ENCODE measurements around the gene ZYX.

The ZYX gene

GRCh38 chr7:143362131-143363015, 18.8 kb upstream of the ZYX start, which contains the start of gene FAM131B:
FAM131B (minus strand) TSS chr7:143362713; CDS start chr7:143362603, 110 bp downstream.
- DNase-seq = no peak

GRCh38 chr7:143363016-143363937, 17.9 kb upstream of the ZYX start:
- DNase-seq = no peak

DNA sequence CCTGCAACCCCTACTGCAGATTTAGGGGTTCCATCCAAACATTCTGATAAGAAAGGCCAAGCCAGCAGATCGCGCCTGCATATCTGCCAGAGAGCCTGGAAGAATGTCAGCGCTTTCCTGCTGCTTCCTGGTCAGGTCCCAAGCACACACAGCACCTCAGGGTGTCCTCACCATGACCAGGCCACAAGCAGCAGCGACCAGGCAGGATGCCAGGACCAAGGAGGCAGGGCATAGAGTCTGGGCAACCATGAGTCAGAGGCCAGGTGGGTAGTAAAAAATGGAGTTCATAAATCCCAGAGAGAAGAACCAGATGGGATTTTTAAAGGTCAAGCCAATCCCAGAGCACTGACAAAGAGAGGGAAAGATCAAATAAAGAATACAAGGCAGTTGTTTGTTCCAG, 13.2 kb upstream of the ZYX start:
- no peak for DNase-seq

GRCh38 chr7:143368387-143368786, 12.8 kb upstream of the ZYX start:
- no peak for DNase-seq

GRCh38 chr7:143369678-143370651, 11.2 kb upstream of the ZYX start:
- DNase-seq = no peak

DNA sequence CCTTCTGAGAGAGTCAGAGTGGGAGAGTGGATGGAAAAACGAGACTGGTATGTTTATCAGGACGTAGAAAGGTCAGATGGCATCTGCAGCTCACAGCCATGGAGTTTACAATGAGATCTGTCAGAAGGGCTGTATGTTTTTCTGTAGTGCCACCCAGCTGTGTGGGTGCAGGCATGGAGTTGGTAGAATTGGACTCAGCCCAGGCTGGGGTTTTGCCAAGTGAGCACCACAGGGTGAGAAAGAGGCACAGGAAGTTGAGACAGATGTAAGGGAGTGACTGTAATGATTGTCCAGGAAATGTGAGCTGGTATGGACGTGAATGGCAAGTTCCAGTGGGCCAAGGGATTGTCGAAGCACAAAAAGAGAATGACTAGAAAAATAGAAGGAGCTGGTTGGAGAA, 9.1 kb upstream of the ZYX start:
- DNase-seq = peak; percentile 79

DNA sequence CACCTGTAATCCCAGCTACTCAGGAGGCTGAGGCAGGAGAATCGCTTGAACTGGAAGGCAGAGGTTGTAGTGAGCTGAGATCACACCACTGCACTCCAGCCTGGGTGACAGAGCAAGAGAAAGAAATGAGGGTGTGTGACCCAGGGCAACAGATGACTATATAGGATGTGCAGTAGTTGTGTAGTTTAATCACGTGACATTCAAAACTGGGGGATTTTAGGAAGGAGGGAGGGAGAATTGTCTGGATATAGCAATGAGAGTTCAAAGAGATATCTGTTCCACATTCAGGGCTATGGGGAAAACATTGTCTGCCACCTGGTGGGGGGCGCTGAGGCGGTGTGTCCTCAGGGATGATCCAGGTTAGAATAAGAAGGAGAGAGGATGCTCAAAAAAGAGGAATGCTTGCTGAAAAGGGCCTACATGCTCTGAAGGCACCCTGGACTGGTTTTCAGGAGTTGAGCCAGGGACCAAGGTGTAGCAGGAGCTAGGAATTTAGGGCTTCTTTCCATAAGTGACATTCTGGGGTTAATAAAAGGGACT, 7.8 kb upstream of the ZYX start:
- DNase-seq = no peak

- peak; percentile 43 for DNase-seq
These were observed 6.6 kb upstream of the ZYX start for GRCh38 chr7:143374561-143374960.

DNA sequence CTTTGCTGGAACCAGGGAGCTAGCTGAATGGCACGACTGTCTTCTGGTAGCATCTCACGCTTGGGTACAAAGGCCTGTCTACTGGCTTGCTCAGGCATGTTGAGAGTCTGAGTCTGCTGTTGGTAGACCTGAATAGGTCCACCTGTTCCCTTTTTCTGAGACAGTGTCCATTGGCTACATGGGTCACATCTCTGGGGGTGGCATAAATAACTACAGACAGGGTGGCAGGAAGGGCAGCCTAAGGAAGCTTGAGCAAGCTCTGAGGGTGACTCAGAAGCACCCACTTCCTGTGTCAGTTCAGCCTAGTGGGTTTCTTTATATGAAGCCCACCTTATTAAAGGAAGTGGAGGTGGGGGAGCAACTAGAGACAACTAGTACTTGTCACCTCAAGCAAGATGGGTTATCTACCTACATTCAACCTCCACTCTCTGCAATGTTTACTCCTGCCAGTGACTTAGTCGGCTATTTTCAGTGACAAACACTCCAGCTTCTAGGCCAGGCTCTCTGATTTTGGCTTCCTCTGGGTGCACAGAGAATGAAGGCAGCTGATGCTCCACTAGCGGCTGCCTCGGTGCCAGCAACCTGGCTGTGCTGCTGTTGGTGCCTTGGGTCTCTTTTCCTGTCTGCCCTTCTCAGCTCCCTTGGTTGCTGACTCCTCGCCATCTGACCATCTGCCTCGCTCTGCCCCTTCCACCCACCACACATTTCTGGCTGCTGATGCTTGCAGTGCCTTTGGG, 5.7 kb upstream of the ZYX start:
- DNase-seq = peak; percentile 79

GRCh38 chr7:143376396-143376795, 4.7 kb upstream of the ZYX start:
- peak; percentile 25 for DNase-seq

- no peak for DNase-seq
These were observed 1.4 kb upstream of the ZYX start for GRCh38 chr7:143379611-143380259.

- DNase-seq = peak; percentile 88
These were observed 892 bp upstream of the ZYX start for GRCh38 chr7:143380260-143380645.

- no peak for DNase-seq
These were observed 431 bp downstream of the ZYX start for GRCh38 chr7:143381427-143382125.

DNA sequence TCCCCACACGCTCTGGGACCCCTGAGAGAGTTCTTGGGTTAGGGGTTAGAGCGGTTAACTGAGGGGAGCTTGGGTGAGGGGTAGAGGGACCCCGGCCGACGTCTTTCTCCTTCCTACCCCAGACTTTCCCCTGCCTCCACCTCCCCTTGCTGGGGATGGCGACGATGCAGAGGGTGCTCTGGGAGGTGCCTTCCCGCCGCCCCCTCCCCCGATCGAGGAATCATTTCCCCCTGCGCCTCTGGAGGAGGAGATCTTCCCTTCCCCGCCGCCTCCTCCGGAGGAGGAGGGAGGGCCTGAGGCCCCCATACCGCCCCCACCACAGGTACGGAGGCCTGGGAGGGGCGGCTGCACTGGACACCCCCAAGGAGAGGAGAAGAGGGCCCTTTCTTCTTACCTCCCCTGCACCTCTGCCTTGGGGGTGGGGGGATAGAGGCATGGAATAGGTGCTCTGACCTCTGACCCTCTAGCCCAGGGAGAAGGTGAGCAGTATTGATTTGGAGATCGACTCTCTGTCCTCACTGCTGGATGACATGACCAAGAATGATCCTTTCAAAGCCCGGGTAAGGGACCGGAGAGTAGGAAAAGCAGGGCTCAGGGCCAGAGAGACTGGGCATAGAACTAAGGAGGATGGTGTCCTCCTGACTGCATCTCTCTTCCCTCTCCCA, 1.1 kb downstream of the ZYX start:
- DNase-seq = no peak

- no peak for DNase-seq
These were observed 1.9 kb downstream of the ZYX start for GRCh38 chr7:143382791-143383641.

- no peak for DNase-seq
These were observed 2.5 kb downstream of the ZYX start for GRCh38 chr7:143383642-143383957.

DNA sequence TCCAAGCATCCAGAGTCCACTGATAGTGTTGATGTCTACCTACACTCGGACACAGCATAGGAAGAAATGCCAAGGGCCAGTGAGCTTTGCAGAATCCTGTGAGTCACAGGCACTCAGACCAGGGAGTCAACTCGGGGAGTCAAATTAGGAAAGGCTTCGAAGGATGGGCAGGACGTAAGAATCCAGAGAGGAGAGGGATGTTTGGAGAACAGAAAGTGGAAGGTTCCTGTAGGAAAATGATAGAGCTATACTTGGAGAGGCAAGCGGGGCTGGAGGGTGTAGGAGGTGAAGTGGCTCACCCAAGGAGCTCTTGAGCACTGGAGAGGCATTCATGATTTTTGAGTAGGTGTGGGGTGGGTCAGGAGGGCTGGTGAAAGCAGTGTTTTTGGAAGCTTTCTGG, 3.0 kb downstream of the ZYX start:
- DNase-seq = no peak

DNA sequence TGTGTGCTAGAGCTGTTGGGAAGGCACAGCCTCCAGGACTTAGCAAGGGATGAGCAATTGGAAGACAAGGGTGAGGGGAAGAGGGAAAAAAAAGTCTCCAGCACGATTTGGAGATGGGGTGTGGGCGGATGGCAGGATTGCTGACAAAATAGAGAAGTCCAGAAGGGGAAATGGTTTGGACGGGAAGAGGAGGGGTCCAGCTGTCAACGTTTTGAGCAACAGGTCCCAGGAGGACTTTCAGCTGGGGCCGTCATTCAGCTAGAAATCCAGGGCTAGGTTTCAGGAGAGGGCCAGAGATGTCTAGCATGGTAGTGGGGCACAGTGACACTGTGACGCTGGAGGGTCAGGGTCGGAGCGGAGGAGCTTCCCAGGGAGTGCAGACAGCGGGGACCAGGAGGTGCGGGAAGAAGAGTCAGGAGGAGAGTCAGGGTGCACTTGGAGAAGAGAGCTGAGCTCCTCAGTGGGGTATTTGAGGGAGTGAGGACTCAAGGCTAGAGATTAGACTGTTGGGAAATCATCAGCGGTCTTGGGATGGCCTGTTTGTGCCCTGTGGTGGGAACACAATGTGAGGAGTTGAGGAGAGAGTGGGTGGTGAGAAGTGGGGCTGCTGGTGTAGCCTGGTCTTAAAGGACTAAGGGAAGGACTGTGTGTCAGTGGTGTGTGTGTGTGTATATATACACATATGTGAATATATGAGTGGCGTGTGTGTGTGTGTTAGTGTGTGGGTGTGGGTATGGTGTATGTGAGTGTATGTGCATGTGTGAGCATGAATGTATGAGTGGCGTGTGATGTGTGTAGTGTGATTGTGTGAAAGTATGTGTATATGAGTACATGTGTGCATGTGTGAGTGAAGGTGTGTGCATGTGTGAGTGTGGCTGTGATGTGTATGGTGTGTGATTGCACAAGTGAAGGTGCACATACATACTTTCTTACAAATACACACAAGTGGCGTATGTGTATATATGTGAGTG, 3.8 kb downstream of the ZYX start:
- peak; percentile 58 for DNase-seq
